Activated gamma-delta T cell (primary cell): ENCODE data around the gene KRTAP10-7.
"Not testable (repeated sequence)": the region's sequence is repeated elsewhere in the genome, so short reads cannot be mapped to it uniquely, and the experiment has no call there.

Experiments
- DNase-seq: peaks from one replicate; lab custom pipeline; 2025; lab: John Stamatoyannopoulos, UW
- total RNA-seq, 2 donors: gene quantifications; one replicate each; lab custom pipeline; 2026; lab: John Stamatoyannopoulos, UW

KRTAP10-7 gene, protein sequence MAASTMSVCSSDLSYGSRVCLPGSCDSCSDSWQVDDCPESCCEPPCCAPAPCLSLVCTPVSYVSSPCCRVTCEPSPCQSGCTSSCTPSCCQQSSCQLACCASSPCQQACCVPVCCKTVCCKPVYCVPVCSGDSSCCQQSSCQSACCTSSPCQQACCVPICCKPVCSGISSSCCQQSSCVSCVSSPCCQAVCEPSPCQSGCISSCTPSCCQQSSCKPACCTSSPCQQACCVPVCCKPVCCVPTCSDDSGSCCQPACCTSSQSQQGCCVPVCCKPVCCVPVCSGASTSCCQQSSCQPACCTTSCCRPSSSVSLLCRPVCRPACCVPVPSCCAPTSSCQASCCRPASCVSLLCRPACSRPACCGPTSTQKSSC
- 0 reads per million in 2 donors for total RNA-seq

DNA sequence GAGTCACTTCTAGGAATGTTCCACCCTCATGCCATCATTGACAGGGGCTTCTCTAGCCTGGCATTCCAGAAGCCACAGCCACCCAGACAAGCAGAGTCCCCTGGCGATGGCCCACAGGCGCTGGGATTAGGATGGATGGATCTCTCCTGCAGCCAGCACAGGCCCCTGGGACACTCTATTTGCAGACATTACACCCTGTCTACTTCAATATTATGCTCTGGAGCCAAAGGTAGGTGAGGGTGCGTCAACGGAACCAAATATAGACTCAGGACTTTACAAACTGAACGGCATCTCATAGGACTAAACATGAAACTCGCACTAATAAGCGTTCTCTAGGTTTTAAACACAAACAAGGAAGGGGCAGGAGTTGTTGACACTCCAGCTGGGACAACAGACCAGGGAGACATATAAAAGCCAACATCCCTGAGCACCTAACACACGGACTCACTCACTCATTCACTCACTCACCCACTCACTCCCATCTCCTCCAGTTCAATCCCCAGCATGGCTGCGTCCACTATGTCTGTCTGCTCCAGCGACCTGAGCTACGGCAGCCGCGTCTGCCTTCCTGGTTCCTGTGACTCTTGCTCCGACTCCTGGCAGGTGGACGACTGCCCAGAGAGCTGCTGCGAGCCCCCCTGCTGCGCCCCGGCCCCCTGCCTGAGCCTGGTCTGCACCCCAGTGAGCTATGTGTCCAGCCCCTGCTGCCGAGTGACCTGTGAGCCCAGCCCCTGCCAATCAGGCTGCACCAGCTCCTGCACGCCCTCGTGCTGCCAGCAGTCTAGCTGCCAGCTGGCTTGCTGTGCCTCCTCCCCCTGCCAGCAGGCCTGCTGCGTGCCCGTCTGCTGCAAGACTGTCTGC, at the start of gene KRTAP10-7:
Gene KRTAP10-7, plus strand, starts transcription at position 480 of the 861 bp plus-strand sequence. Its CDS starts 25 bp downstream, at position 505.
- not testable (repeated sequence) for DNase-seq

DNA sequence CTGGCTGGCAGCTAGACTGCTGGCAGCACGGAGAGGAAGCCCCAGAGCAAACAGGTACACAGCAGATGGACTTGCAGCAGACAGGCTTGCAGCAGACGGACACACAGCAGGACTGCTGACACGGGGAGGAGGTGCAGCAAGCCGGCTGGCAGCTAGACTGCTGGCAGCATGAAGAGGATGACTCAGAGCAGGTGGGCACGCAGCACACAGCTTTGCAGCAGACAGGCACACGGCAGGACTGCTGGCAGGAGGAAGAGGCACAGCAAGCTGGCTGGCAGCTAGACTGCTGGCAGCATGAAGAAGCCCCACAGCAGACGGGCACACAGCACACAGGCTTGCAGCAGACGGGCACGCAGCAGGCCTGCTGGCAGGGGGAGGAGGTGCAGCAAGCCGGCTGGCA, 49.6 kb upstream of the KRTAP10-7 start:
- no peak for DNase-seq

DNA sequence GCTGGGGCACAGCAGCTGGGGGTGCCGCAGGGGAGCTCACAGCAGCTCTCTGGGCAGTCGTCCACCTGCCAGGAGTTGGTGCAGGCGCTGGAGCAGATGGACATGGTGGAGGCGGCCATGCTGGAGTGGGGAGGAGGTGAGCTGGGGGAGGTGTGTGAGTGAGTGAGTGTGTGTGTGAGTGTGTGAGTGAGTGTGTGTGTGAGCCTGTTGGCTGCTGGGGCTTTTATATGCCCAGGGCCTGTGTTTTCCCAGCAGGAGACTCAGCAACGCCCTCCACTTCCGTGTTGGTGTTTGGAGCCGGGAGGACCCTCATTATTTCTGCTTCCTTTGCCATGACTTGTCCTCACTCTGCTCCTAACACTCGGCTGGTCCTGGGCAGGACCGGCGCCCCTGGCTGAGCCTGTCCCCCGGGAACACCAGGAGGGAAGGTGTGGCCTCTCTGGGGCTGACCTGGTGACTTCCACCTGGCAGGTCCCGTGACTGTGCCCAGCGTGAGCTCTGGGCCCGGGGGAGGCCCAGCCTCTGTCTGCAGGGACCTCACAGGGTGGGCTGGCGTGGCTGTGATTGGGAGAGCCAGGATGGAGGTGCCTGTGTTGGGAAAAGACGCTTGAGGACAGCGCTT, 48.9 kb upstream of the KRTAP10-7 start, which contains the start of gene KRTAP10-2:
Gene KRTAP10-2, minus strand, starts transcription at position 166 of the 622 bp plus-strand sequence. Its CDS starts 47 bp downstream, at position 119.
- no peak for DNase-seq

DNA sequence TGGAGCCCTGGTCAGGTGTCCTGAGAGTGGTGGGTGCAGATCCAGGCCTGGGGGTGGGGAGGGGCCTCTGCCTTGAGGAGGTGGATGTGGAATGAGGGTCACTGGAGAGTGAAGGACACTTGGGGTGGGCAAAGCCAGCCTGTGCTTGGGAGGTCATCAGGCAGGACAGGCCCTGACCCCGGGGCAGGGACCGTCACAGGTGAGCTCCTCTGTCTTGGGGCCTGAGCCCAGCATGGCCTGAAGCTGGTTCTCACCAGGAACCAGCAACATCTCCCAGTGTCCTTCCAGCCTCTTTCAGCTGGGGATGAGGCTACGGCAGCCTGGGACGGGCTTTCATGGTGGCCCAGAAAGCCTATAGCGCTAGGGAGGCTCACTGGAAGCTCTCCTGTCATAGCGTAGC, 48.3 kb upstream of the KRTAP10-7 start:
- DNase-seq, result no peak

DNA sequence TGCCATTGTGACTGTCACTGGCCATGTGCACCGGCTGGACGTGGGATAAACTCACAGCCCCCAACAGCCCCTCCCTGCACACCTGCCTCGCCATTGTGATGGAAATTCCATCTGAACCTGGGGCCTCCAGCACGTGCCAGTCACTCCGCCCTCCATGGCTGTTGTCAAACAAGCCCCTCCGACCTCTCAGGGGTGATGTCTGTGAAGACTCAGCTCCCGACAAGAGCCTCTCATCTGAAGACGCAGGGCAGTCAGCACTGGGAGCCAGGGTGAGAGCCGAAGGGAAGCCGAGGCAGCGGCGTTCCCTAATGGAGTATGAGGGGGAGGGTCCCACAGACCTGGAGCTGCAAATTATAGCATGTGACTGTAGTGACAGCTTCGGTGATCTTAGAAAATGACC, 47.7 kb upstream of the KRTAP10-7 start:
- DNase-seq, result no peak

DNA sequence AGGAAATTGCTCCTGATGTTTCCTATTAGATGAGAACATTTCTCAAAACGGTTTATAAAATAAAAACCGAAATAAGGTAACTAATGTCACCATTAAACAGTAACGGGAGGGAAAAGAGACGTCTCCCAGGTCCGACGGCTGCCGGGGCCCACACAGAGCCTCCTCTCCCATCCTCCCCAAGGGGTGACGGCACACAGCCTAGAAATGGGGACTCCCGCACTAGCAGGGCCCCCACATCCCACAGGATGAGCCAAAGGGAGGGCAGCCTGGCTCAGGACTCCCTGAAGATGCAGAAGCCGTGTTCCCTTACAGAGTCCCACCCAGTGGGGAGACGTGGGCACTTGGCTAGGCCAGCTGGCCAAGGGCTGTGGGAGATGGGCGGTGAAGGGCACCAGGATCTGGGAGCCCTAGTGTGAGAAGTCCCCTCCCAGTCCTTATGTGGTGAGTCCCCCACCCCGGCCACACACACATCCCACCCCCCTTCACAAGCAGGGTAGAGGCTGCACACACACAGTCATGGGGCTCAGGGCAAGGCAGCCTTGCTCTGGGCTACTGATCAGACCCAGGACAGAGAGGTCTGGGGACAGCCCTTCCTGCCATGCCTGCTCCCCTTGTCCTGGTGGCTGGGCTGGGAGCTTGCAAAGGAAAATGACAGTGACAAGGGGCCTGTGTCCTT, 45.1 kb upstream of the KRTAP10-7 start:
- DNase-seq, result no peak

DNA sequence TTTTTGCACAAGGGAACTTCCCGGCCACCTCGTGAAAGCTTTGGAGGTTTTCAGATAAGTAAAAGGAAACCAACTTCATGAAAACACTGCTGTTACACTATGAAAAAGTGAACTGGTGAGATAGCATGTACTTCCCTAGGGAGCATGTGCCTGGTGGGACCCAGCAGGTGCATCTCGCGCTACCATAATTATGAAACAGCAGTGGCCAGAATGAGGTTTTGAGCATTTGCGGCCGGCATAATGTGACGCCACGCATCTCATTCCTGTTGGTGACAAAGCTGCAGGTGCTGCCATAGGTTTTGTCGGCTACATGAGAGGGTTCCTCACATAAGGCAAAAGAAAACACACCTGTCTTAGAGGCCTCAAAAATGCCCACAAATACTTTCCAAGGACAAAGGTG, 43.5 kb upstream of the KRTAP10-7 start:
- no peak for DNase-seq

DNA sequence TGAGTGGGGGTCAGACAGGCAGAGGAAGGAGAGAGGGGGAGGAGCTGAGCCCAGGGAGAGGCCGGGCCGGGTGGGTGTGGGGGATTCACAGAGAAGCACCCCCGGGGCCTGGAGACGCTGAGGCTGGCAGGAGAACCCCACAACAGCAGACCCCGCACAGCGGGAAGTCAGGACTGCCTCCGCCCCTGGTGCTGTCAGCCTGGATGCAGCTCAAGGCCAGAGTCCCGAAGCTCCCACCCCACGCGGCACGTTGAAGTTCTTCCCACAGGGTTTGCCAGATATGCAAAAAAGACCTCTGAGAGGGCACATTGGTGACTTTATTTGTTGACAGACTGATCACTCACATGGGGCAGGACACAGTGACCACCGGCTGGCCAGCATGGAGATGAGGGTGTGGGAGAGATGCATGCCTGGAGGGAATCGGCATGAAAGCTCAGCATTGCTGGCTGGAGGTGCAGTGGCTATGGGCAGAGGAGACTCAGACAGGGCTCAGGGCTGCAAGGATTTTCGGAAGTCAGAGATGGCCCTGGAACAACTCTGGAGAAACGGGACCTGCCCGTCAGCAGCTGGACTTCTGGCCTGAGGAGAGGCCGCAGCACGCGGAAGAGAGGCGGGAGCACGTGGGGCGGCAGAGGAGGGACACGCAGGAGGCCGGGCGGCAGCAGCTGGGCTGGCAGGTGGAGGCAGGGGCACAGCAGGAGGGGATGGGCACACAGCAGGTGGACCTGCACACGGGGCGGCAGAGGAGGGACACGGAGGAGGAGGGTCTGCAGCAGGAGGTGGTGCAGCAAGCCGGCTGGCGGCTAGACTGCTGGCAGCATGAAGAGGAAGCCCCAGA, 42.7 kb upstream of the KRTAP10-7 start:
- DNase-seq, result no peak

DNA sequence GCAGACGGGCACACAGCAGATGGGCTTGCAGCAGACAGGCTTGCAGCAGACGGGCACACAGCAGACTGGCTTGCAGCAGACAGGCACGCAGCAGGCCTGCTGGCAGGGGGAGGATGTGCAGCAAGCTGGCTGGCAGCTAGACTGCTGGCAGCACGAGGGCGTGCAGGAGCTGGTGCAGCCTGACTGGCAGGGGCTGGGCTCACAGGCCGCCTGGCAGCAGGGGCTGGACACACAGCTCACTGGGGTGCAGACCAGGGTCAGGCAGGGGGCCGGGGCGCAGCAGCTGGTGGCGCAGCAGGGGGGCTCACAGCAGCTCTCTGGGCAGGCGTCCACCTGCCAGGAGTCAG, 42.1 kb upstream of the KRTAP10-7 start:
- DNase-seq, result not testable (repeated sequence)

DNA sequence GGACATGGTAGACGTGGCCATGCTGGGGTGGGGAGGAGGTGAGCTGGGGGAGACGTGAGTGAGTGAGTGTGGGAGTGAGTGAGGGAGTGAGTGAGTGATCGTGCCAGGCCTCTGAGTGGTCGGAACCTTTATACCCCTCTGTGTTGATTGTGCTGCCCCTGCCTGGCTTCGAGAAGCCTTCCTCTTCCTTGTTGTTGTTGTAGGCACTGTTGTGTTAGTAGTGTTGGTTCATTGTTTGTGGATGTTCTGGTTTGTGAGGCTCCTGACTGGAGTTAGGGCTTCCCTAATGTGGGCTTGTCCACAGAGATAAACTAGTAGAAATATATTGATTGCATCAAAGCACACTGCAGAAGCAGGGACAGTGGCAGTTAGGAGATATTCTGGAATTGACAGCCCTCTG, 41.7 kb upstream of the KRTAP10-7 start, which contains the start of gene KRTAP10-3:
Gene KRTAP10-3, minus strand, starts transcription at position 101 of the 400 bp plus-strand sequence. Its CDS starts 80 bp downstream, at position 21.
- DNase-seq, result no peak

DNA sequence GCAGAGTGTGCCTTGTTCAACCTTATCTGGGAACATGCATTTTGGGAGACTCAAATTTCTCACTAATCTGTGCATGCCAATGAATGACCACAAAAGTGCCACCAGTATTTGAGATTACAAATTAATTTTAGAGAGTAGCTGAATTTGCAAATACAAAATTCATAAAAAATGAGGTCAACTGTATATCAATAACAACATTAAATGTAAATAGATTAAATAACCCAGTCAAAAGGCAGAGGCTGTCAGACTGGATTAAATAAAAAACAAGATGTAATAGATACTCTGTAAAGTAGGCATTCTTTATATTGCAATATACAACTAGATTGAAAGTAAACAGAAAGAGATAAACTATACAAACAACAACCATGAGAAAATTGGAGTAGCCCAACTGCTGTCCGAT, 36.3 kb upstream of the KRTAP10-7 start:
- no peak for DNase-seq

DNA sequence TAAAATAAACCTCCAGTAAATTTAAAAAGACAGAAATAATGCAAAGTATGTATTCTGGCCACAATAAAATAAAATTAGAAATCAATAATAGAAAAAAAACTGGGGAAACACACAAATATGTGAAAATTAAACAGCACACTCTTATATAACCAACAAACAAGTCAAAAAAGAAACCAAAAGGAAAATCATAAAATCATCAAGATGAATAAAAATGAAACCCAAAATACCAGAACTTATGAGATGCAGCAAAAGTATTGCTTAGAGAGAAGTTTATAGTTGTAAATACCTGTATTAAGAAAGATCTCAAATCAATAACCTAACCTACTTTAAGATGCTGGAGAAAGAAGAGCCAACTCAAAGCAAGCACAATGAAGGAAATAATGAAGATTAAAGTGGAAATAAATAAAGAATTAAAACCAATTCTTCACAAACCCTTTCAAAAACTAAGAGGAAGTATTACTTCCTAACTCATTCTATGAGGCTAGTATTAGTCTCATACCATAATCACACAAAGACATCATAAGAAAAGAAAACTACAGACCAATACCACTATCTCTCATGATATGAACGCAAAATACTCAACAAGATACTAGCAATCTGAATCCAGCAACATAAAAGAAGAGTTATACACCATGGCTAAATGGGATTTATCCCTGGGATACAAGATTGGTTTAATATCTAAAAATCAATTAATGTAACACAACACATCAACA, 35.4 kb upstream of the KRTAP10-7 start:
- DNase-seq, result no peak

DNA sequence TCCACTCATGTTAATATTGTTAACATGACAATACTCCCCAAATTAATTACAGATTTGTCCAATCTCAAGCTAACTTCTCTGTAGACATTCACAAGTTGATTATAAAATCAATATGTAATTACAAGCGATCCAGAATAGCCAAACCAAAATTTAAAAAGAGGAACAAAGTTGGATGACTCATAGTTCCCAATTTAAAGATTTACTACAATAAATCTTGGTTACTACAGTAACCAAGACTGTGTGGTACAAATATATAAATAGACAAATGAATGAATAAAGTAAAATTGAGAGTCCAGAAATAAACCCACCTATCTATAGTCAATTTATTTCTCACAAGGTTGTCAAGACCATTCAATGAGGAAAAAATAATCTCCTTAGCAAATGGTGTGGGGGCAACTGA, 34.0 kb upstream of the KRTAP10-7 start:
- DNase-seq, result no peak

DNA sequence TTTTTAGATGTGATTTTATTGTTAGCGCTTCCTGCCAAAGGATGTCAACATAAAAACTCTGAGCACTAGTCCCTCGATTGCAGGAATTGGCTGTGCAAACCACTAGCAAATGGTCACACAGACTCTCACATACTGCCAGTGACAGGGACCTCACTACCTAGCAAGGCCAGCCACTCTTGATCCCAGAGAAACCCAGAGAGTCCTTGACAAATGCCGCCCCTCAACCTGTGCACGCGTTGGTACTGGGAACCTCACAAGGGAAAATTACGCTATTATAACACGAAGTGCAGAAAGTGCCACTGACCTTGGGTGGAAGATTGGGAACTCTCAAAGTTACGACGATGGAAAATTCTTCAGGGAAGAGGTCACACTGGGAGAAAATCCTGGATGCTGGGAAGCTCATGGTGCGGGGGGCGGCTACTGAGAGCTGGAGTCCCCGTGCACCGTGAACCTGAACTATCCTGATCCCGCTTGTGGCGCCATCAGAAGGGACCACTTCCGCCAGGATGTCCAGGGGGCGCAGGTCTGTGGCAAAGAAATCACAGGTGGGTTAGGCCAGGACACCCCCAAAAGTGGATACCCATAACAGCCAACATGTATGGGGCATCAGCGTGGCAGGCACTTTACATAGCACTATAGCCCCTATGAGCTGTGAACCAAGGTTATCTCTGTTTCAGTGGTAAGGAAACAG, 32.8 kb upstream of the KRTAP10-7 start:
- no peak for DNase-seq

DNA sequence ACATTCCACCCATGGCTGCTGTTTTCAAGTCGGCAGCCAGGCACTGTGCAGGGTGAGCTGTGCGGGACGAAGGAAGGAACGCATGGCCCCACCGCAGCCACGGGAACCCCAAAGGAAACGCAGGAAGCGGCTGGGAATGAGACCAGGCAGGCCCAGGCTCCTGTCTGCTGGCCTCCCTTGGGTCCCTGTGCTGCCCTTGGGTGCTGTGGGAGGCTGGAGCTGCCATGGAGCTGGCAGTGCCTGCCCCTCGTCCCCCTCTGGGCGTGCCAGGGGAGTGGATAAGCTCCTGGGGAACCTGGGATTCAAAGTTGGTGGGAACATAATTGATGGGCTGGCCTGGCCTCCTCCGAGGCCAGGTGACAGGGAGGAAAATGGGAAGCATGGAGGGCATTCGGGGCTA, 32.1 kb upstream of the KRTAP10-7 start:
- DNase-seq, result no peak

DNA sequence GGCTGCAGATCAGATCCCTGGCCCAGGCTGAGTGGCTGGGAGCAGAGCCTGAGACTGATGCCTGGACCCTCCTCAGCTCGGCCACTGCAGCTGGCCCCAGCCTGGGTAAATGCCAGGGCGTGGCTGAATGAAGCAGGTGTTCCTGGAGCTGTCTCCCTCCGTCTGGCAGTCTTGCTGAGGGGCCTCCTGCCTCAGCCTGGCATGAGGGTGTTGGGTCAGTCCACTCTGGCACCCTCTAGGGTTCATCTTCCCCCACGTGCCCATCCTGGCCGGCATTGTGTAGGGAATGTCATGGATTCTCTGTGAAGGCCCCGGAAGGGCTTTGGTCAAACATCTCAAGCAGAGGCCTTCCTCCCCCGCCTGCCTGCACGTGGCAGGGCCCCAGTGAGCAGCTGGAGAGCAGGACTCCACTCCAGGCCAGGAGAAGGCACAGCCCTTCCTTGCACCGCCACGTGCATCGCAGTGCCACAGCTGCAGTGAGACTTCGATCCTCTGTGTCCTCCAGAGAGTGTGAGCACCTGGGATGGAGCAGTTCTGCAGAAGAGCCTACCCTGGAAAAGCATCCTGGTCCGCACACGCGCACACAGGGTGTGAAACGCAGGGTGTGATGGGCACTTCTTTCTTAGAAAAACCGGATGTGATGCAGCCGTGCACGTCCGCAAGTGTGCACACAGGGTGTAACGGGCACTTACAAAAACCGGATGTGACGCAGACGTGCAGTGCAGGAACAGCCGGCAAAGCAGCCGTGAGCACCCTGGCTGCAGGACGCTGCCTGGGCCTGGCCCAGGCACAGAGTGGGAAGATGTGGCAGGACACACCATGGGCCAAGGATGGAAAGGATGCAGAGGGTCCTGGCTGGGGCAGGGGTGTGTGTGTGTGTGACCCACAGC, 31.5 kb upstream of the KRTAP10-7 start:
- DNase-seq, result no peak

DNA sequence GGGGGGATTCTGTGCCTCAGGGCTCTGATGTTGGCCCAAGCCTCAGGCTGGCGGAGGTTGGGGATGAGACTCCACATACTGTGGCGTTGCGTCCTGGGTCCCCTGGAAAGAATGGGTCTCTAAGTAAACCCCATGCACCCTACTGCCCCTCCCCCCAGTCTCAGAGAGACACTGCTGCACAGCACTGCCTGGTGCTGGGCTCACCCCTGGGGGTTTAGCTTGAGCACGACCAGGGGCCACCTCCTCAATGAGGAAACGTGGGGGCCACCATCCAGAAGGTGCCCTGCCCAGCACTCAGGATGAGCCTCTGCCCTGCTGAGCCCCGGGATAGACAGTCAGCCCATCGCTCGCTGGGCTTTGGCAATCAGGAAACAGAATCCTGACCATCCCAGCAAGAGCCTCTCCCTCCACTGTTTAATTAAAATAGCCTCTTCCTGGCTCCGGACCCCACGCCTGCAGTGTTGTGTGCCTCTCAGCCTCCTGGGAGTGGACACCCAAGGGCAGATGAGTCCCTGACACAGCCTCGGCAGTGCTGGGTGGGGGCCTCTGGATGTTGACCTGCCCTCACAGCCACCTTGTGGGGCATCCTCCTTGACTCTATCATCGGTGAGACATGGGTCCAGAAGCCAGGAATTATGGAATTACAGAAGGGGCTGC, 30.4 kb upstream of the KRTAP10-7 start:
- no peak for DNase-seq

DNA sequence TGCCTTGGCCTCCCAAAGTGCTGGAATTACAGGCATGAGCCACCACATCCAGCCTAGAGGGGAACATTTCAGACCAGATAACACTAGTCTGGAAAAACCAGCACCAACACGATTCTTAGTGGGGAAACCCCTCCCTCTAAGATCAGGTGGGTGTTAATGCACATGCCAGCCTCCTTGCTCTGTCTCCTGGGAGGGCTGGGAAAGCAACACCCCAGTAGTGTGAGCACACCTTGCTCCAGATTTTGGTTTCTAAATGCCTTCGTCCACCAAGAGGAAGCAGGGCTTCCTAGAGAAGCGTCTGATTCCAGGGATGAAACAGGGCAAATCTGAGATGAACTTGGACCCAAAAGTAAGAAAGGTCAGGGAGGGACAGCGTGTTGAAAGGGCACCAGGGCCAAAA, 29.1 kb upstream of the KRTAP10-7 start:
- DNase-seq, result no peak
